ENCODE data around the gene CEBPA.

The CEBPA gene

DNA sequence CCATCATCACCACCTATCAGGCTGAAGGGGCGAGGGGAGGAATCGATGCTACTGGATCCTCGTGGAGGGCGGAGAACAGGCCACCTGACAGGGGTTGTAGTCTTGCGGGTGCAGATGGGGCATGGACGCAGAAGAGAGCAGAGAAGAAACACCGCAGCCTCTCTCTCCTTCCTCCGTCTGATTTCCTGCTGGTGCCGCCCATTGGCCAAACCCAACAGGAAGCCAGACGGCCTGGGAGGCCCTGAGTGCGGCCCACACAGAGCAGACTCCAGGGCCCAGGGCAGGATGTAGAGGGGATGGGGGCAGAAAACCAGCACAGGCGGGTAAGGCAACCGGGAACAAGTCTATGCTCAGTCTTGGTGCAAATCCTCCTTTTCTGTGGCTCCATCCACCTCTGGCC lies 15.4 kb downstream of the CEBPA start:
- DNase-seq, result no peak

DNA sequence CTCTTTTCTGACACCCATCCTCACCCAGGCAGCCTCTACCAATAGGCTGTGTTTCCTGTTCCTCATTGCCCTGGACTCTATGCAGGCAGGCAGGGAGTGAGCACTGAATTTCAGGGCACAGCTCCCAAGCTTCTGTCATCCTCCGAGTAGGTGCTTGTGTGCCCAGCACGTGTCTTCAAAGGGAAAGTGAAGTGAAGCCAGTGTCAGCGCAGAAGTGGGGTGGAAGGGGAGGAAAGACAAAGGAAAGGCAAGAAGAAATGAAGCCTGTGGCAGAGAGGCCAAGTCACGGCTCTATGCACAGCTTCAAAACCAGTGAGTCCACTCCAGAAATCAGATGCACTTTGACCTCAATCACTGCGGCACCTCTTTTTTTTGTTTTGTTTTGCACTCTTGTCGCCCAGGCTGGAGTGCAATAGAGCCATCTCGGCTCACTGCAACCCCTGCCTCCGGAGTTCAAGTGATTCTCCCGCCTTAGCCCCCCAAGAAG lies 16.9 kb downstream of the CEBPA start:
- no peak for DNase-seq

DNA sequence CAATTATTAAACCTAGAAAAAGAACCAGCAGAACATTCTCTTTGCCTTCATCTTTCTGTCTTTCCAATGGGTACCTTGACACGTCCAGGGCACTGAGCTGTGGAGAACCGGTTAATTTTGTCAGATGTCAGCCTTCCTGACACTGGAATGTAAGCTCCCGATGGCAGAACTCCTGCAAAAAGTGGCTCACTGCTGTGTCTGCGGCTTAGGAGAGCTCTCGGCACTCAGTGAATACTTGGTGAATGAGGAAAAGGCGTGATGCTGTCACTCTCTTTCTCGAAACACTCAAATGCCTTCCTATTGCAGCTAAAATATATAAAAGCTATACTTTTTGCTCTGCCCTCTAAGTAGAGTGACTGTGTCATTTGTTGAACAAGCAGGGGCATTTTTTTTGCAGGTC lies 17.6 kb downstream of the CEBPA start:
- no peak for DNase-seq

DNA sequence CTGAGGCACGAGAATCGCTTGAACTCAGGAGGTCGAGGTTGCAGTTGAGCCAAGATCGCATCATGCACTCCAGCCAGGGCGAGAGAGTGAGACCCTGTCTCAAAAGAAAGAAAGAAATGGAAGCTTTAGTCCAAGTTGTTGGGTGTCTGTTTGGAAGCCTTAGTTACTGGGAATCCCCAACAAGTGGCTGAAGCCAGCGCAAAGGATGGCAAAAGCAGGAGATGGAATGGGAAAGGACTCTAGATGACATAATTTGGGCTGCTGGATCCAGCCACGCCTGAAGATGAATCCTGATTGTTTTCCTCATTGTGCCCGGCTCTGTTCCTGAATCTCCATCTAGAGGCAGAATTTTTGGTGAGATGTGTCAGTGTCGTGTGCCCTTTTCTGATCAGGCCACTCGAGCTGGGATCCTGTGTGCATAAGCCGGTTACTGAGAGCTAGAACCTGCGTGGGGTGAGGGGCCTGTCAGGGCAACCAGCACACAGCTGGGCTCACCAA lies 18.1 kb downstream of the CEBPA start:
- DNase-seq, result no peak

DNA sequence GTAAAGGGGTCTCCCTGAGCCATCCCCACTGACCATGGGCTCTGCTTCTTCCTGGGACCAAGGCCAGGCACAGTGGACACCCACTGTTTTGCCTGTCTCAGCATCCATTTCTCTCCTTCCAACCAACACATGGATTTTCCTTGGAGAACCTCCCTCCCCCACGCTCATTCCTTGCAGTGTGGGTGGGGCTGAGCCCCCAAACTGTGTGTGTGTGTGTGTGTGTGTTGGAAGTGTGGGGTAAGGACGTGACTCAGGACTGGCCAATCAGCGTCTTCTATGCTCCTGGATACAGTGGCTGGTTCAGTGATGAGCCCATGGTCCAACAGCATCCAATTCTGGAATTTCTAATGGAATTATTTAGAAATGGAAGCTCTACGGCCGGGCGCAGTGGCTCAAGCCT lies 18.7 kb downstream of the CEBPA start:
- no peak for DNase-seq

DNA sequence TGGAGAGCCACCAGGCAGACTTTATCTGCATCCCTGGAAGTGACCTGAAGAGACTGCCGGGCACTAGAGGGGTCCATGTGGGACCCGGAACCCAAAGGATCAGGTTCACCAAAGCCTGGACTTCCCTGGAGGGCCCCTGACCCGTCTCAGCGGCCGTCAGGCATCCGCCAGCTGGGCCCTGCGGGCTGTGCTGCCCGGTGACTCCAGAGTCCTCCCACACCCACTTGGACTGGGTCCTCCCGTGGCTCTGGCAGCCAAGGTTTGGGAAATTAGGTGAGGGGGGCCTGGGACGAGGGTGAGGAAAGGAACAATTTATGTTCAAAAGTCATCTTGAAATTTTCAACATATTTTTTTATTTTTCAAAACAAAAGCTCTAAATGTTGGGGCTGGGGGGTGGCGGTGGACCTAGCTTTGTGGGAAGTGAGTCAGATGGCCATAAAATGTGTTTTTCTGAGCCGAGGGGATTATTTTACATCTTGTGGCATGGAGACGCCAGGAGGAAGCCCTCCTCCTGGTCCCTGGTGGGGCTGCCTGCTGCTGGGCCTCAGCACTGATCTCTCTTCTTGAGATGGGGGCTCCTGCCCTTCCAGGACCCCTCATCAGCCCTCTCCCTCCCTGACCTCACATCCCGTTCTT lies 20.2 kb downstream of the CEBPA start:
- DNase-seq, result no peak

DNA sequence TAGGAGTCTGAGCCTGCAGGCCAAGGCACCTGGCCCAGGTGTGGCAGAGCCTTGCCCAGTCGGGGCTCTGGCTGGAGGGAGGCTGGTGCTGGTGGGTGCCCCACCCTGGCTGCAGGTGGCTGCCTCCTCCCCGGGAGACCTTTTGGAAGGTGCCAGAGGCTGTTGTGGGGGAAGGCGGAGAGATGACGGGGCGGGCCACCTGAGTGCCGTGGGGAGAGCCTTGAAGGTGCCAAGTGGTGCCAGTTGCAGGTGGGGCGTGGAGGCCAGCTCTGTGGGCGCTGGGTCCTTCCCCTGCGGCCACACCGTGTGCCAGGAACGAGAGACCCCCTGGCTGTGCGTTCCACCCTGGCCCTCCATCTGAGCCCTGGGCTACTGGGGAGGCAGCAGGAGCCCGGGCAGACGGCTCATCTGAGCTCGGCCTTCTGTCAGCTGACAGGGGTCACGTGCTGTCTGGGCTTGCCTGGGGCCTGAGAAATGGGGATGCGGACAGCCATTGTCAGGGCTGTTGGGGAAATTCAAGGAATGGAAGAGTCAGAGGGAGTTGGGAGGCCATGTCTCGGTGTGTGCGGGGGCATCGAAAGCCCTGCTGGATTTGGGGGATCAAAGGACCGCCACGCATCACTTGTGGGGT lies 20.9 kb downstream of the CEBPA start:
- no peak for DNase-seq

DNA sequence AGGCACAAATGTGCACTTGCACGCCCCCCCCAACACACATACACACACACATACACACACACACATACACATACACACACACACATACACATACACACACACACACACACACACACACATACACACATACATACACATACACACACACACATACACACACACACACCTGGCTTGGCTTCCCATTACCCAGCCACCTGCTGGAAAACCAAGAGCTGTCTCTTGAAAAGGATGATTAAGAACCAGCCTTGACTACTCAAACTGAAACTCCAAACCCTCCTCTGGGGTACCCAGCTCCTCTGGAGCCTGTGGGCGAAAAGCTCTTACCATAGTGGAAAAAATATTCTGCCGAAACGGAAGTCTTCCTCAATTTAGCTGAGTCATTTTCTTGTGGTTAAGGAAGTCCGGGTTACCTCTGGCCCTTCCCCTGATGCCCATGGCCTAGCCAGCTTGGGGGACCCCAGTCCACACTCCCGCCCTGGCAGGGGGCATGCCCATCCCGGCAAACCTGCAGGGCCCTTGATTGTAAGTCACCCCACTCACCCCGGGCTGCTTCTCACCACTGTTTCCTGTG lies 21.9 kb downstream of the CEBPA start:
- peak in 1 of 2 donors; percentile 14 for DNase-seq

DNA sequence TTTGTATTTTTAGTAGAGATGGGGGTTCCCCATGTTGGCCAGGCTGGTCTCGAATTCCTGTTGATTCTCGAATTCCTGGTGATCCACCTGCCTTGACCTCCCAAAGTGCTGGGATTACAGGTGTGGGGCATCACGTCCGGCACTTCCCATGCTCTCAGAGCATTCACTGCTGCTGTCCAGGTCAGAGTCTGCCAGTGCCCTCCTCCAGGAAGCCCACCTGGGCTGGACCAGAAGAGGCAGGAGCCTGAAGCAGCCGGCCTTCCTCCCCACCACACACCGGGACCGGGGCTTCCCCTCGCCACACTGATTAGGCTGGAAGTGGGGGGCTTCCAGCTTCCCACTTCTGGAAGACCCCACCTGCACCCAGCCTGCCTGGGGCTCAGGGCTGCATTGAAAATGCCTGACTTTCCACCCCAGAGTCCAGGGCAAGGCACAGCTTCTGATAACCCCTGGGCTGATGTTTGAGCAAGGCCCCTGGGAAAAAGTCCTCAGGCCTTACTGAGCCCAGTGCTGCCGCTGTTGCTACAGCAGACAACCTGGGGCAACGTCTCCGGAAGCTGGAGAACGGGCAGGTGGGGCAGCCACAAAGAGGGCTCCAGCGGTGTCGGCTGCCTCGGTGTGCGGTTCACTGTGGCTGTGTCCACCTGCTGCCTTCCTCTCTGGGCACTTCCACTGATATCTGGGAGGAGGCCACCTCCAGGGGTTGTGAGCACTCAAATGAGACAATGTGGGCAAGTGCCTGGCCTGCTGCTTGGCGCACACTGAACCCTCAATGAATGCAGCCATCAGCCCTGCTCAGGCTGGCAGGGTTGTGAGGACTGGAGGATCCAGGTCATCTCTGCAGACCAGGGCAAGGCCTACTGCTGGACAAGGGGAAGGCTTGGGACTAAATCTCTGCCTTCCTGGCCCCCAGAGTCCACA lies 22.6 kb downstream of the CEBPA start:
- no peak for DNase-seq

DNA sequence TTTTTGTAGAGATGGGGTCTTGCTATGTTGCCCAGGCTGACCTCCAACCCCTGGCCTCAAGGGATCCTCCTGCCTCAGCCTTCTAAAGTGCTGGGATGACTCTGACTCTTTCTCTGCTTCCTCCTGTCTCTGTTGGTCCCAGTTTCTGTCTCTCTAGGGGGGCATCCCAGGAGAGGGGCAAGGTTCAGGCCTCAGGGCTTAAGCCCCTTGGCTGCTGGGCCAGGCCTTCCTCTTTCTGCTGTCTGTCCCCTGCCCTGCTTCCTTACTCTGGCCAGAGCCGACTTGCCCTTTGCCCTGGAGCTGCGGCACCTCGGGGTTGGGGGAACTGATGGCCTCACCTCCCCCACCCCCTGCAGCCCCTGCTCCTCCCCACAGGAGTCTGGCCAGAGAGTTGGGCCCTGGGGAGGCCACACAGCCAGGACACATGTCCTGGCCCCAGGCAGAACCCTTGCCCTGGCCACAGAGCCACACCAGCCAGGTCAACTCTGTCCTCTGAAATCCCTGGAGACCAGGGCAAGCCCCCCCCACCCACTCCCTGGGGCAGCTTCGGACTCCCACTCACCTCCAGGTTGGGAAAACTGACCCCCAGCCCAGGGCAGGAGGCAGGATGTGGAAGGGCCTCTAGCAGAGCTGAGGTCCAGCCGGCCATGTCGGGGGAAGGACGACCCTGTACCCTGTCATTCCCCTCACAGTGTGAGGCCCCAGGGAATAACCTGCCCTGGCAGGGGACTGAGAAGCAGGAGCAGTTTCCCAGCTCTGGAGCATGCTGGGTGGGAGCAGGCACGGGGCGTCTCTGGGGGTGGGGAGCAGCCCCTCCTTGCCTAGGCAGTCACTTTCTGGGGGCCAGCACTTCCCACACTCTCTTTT lies 23.7 kb downstream of the CEBPA start:
- DNase-seq, result no peak

DNA sequence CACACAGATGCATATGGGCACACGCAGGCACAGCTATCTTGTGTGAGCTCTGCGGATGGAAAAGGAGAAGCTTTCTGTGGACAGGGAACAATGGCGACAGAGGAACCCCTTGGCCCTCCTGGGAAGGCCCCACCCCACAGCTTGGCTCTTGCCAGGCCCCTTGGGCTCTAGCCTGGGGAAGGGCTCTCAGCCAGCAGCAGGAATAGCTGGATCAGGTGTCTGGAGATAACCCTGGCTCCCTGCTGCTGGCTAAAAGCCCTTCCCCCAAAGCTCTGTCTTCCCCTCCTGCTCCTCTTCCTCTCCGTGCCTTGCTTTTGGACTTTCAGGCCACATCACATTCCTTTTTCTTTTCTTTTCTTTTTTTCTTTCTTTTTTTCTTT lies 24.3 kb downstream of the CEBPA start:
- no peak for DNase-seq

DNA sequence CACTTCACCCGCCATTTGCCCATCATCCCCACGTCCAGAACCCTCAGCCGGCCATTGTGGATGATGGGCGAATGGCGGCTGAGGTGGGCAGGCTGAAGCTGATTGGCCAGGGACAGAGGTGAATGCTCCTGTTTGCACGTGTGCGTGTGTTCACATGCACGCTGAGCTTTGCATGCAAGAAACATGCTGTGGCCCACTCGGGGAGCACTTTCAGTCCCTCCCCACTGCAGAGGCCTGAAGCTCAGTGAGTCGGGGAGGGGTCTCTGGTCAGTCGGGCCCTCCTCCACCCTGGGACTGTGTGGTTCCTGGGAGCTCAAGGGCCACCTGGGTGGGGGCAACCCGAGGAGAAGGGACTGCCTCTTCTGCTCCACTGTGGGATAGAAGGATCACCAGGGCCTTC lies 24.9 kb downstream of the CEBPA start:
- DNase-seq, result no peak

DNA sequence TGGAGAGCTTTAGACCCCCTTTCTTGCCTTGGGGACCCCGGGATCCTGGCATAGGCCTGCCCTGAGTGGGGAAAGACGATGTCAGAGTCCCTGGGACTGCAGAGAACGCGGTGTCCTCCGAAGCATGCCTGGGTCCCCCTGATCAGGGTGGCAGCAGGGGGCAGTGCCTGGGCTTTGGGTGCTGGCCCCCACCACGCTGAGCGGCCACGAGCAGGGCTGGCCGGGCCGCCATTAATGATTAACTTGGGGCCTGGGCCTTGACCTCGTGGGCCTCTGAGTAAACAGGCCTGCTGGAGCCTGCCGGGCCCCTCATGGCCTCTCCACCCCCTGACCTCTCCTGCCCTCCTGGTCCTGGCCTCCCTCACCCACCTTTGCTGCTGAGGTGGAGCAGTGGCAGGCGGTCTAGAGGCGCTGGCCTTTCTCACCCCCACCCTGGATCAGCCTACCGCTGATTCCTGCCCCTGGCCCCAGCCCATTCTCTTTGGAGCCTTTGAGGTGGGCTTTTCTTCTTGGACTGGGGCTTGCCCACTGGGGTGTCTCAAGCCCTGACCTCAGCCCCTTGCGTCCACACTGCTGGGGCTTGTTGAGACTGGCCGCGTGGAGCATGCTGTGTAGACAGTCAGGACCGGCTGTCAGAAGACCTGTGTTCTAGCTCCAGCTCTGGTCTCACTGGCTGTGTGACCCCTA lies 26.3 kb downstream of the CEBPA start:
- no peak for DNase-seq

DNA sequence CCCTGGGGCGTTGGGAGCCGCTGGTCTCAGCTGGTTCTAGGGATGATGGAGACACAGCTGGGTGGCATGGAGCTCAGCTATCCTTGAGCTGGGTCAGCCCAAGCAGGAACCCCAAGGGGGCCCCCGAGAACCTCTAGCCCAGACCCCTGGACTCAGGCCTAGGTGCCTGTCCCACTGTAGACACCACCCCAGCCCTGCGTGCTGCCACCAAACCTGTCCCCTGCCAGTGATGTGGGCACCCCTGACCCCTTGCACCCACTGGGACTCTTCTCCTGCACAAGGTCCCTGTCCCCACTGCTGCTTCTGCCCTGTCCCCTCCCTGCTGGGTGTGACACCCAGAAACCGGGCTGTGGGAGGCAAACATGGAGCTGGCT lies 26.8 kb downstream of the CEBPA start:
- DNase-seq, result no peak

DNA sequence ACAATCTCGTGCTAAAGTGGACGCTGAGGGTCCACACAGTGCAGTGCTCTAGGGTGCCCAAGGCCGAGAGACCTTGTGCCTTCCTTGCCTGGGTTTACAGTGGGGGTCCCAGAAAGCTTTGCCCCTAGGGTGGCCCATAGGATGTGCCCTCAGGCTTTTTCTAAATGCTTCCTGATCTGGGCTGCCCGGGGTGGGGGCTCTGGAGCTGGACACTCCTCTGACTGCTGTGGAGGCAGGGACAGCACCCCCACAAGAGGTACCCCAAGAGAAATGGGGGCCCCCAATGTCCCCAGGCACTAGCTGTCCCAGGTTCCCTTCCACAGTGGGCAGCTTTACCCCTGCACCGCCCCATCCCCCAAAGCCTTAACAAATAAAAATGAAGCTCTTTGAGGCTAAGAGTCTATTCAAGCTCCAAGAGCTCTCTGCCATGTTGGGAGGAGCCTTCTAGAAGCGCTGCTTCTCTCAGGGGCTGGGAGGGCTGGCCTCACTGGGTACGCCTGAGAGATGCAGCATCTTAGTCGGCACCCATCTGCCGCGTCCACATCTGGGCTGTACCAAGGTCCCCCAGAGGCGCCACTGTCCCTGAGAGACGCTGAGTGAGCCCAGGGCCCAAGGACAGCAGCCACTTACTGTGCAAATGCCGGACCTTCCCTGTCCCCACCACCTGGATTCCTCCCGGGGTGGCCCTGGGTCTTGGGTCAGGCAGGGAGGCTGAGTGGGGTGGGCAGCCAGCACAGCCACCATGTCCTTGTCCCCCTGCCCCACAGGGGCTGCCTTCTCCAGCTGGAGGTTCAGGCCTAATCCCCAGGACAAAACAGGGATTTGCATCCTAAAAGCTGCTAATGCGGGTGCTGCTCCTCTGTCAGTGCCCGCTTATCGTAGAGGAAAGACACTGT lies 27.4 kb downstream of the CEBPA start:
- no peak for DNase-seq

DNA sequence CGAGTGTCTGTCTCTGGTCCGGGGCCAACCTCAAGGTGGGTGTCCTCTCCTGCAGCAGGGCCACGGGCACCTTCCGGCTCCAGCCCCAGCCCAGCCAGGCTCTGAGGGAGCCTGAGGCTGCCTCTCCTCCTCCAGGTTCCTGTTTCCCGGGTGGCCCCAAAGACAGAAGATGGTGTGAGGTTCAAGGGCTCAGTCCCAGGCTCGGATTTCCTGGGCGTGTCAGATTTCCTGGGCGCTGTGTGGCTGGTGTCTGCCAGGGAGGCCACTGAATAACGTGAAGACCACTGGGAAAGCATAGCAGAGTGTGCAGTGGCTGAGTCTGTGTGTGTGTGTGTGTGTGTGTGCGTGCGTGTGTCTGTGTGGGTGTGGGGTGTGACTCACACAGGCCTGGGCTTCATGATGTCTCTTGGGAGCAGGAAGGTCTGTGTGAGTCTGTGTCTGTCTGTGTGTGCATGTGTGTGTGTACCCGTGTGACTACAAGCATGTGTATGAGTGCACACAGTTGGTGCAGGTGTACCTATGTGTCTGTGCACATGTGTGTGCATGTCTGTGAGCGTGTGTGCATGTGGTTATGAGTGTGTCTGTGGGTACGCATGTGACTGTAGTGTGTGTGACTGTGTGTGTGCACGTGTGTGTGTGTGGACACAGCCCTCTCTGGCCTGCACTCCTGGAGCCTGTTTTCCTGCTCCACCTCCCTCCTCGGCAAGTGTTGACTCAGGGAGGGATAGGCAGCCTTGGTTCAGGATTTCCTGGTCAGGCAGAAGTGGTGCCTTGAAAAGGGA lies 28.3 kb downstream of the CEBPA start:
- peak; percentile 47 to 48 for DNase-seq

DNA sequence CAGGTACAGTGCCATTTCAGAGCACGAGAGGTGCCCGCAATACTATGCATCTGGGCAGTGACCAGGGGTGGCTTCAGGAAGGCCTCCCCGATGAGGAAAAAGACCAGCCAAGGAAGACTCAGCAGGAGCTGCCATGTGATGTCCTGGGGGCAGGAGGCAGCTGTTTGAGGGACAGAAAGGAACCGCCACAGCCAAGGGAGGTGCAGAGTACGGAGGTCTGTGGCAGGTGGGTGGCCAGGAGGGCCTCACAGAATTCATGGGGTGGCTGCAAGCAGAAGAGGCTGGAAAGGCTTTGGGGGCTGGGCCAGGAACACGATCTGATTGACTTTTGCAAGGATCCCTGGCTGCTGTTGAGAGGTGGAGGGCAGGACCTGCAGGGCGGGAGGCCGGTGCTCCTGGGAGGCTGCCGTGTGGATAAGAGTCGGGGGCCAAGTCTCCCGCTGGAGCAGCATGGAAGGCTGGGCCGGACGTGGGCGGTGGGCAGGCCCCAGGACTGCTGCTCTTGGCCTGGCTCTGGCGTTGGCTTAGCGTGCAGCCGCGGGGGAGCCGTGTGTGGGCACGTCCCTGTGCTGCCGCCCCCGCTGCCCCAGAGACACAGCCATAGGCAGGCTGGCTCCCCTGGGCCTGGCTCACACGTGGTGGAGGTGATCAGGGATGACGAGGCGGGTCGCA lies 29.1 kb downstream of the CEBPA start:
- DNase-seq, result no peak

DNA sequence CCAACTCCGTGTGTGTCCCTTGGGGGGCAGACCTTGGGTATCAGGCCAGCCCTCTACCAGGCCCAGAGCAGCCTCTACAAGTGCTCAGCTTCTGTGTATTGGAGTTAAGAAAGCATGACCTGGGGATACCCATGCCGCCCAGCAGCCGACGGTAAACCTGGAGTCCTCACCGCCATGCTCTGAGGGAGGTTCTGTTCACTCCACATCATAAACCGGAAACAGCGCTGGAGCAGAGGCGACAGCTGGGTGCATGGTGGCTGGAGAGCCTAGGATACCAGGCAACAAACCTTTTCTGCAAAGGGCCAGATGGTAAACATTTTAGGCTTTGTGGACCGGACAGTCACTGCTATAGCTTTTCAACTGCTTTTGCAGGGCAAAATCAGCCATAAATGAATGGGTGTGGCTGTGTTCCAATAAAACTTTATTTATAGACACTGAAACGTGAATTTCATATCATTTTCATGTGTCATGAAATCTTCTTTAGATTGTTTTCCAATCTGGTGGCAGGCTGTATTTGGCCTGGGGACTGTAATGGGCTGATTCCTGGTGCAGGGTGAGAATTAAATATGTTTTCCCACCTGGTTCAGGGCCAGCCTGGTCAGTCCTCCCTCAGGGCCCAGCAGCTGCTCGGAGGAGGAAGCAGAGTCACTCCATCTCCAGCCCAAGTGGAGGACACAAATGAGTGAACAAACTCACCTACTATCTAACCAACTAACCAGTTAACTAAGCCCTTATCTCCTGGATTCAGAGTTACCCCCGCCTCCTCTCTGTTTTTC lies 30.9 kb downstream of the CEBPA start:
- DNase-seq, result no peak

All from activated CD4-positive, alpha-beta T cell treated with anti-CD3 and anti-CD28 coated beads for 4 hours (primary cell).